GM11168 (cell line): ENCODE results near the gene IL22.

ENCODE experiments used
- in situ Hi-C: fragments of 300-500 bp; cut with MboI; formaldehyde crosslinking; loops from one replicate; pipeline ENCODE4 v1.12.0; 2022; ENCODE audit warnings: low sequenced_read_pairs; ENCODE audit not compliant: unreplicated experiment

The IL22 gene

GRCh38 chr12:68264857-68265256 lies 11.5 kb upstream of the IL22 start:
- in situ Hi-C loops = no loop called here

- in situ Hi-C loops = no loop called here
These were observed 10.9 kb upstream of the IL22 start for GRCh38 chr12:68264158-68264855.

GRCh38 chr12:68263366-68263765 lies 10.0 kb upstream of the IL22 start:
- in situ Hi-C loops = no loop called here

GRCh38 chr12:68261896-68262295 lies 8.5 kb upstream of the IL22 start:
- in situ Hi-C loops = no loop called here

GRCh38 chr12:68260153-68260552 lies 6.7 kb upstream of the IL22 start:
- in situ Hi-C loops = no loop called here

- in situ Hi-C loops = no loop called here
These were observed 6.0 kb upstream of the IL22 start for GRCh38 chr12:68259318-68259940.

- in situ Hi-C loops = no loop called here
These were observed 1.3 kb downstream of the IL22 start for GRCh38 chr12:68252077-68252476.

- in situ Hi-C loops = no loop called here
These were observed 3.0 kb downstream of the IL22 start for GRCh38 chr12:68250454-68250853.

- in situ Hi-C loops = no loop called here
These were observed 5.6 kb downstream of the IL22 start for GRCh38 chr12:68247785-68248184.

- in situ Hi-C loops = no loop called here
These were observed 7.1 kb downstream of the IL22 start for GRCh38 chr12:68246350-68246749.

GRCh38 chr12:68245180-68246021 lies 8.0 kb downstream of the IL22 start:
- in situ Hi-C loops = no loop called here

- in situ Hi-C loops = no loop called here
These were observed 10.6 kb downstream of the IL22 start for GRCh38 chr12:68242777-68243176.

GRCh38 chr12:68240975-68241374 lies 12.4 kb downstream of the IL22 start:
- in situ Hi-C loops = no loop called here

- in situ Hi-C loops = no loop called here
These were observed 13.3 kb downstream of the IL22 start for GRCh38 chr12:68240079-68240478.

- in situ Hi-C loops = no loop called here
These were observed 14.0 kb downstream of the IL22 start for GRCh38 chr12:68239309-68239982.

- in situ Hi-C loops = no loop called here
These were observed 15.8 kb downstream of the IL22 start for GRCh38 chr12:68237619-68238018.

GRCh38 chr12:68237078-68237477 lies 16.3 kb downstream of the IL22 start:
- in situ Hi-C loops = no loop called here

GRCh38 chr12:68236421-68237059 lies 16.9 kb downstream of the IL22 start:
- in situ Hi-C loops = no loop called here

- in situ Hi-C loops = no loop called here
These were observed 17.8 kb downstream of the IL22 start for GRCh38 chr12:68235576-68235975.

GRCh38 chr12:68234140-68234539 lies 19.3 kb downstream of the IL22 start:
- in situ Hi-C loops = no loop called here
